T-helper 17 cell (primary cell): Measurements from ENCODE around the gene SGK1. TPM values are rescaled to one million over a fixed set of nuclear protein-coding genes. Genes with fewer than 3 reads are reported as not detected.
"Not testable (repeated sequence)": the region's sequence is repeated elsewhere in the genome, so short reads cannot be mapped to it uniquely, and the experiment has no call there.

Experiments
- ATAC-seq: fragments of 150-1000 bp; cut with Tn5 transposase; 2 replicates; pipeline ENCODE4 v1.10.0; 2021; ENCODE audit warnings: mild to moderate bottlenecking, moderate library complexity
- DNase-seq, 3 donors: peaks; one replicate each; pipeline versions ENCODE4 v3.0.0 to v3.0.0-alpha.2; 2020 to 2021
- H3K9me3 ChIP-seq: one replicate; pipeline ENCODE4 v1.7.0; 2013; ENCODE audit warnings: low read length, mild to moderate bottlenecking; ENCODE audit not compliant: control insufficient read depth, poor library complexity, severe bottlenecking
- H3K27ac Mint-ChIP-seq: one replicate; pipeline ENCODE4 v1.8.0; 2022; ENCODE audit warnings: mild to moderate bottlenecking, moderate library complexity, mixed read lengths
- H3K27me3 Mint-ChIP-seq: one replicate; pipeline ENCODE4 v1.8.0; 2022; ENCODE audit warnings: mixed read lengths
- H3K36me3 Mint-ChIP-seq: one replicate; pipeline ENCODE4 v1.8.0; 2022; ENCODE audit warnings: low read depth, mixed read lengths
- H3K4me1 Mint-ChIP-seq: one replicate; pipeline ENCODE4 v1.8.0; 2022; ENCODE audit warnings: mild to moderate bottlenecking, mixed read lengths
- H3K4me3 Mint-ChIP-seq: one replicate; pipeline ENCODE4 v1.8.0; 2022; ENCODE audit warnings: mild to moderate bottlenecking, moderate library complexity, mixed read lengths
- total RNA-seq, 4 donors: library from RNA in 2 of 4; stranded (reverse) in 2 of 4; gene quantifications; one replicate each; pipeline ENCODE4 v1.2.3 and lab custom pipeline; 2022 to 2026

The SGK1 gene
- total RNA-seq, 2 donors from 2014 or later = 103 to 132 TPM

GRCh38 chr6:134282816-134283215 lies 35.1 kb downstream of the SGK1 start:
- DNase-seq = no peak
- Mint-ChIP-seq H3K36me3 (no peaks in the 10 kb centered on the region), H3K4me1 (peaks cover 8% of the 10 kb centered on the region), H3K27me3 (no peaks in the 10 kb centered on the region), H3K4me3 (no peak overlapping the region), H3K27ac (no peak overlapping the region)
- no peak for ATAC-seq
- H3K9me3 ChIP-seq = no peaks in the 10 kb centered on the region

DNA sequence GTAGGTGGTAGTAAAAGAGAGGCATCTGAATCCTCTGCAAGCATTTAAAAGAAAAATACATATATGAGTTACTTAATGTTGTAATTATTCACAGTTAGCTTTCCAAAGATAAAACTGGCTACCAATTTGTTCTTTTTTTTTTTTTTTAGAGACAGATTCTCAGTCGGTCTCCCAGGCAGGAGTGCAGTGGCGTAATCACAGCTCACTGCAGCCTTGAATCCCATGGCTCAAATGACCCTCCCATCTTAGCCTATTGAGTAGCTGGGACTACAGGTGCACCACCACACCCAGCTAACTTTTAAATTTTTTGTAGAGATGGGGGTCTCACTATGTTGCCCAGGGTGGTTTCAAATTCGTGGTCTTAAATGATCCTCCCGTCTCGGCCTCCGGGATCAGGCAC lies 36.5 kb downstream of the SGK1 start:
- H3K27me3 Mint-ChIP-seq = no peaks in the 10 kb centered on the region
- H3K4me1 Mint-ChIP-seq = peaks cover 14% of the 10 kb centered on the region
- no peaks in the 10 kb centered on the region for H3K36me3 Mint-ChIP-seq
- H3K27ac Mint-ChIP-seq = no peak overlapping the region
- DNase-seq = no peak
- H3K9me3 ChIP-seq = no peaks in the 10 kb centered on the region
- ATAC-seq = no peak
- no peak overlapping the region for H3K4me3 Mint-ChIP-seq

DNA sequence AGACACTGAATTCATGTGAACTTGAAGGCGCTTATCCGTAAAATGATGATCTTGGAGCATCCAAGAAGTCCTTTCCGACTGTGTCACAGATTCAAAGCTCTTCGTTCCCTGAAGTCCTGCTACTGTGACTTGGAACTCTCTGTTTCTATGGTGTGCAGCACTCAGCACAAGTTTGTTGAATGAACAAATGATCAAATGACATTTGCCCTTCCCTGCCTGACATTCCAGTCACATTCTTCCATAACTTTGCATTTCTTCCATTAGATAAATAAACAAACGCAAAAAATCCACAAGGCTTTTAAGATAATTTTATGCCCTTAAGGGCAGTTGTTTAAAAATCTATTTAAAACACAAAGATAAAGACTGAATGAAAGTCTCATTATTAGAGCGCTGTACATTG lies 39.9 kb downstream of the SGK1 start:
- DNase-seq = no peak
- Mint-ChIP-seq H3K36me3 (no peaks in the 10 kb centered on the region), H3K4me1 (peaks cover 21% of the 10 kb centered on the region), H3K27me3 (no peaks in the 10 kb centered on the region), H3K4me3 (no peak overlapping the region), H3K27ac (peak overlapping the region; percentile 94)
- H3K9me3 ChIP-seq = no peaks in the 10 kb centered on the region
- ATAC-seq = no peak

DNA sequence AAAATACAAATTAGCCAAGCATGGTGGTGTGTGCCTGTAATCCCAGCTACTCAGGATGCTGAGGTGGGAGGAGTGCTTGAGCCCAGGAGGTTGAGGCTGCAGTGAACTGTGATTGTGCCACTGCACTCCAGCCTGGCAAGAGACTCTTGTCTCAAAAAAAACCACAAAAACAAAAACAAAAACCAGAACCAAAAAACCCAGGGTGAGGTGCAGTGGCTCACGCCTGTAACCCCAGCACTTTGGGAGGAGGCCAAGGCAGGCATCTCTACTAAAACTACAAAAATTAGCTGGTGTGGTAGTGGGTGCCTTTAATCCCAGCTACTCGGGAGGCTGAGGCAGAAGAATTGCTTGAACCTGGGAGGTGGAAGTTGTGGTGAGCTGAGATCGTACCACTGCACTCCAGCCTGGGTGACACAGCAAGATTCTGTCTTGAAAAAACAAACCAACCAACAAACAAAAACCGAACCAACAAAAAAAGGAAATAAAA lies 41.0 kb downstream of the SGK1 start:
- ATAC-seq = peak; percentile 81

GRCh38 chr6:134272374-134272773 lies 45.5 kb downstream of the SGK1 start:
- no peak for ATAC-seq

More for the DNA sequence above, 41.0 kb downstream of the SGK1 start:
- H3K4me1 Mint-ChIP-seq = peaks cover 25% of the 10 kb centered on the region
- H3K4me3 Mint-ChIP-seq = peak overlapping the region; percentile 60
- not testable (repeated sequence) for H3K36me3 Mint-ChIP-seq, H3K27me3 Mint-ChIP-seq, H3K9me3 ChIP-seq, DNase-seq
- H3K27ac Mint-ChIP-seq = peak overlapping the region; percentile 94

DNA sequence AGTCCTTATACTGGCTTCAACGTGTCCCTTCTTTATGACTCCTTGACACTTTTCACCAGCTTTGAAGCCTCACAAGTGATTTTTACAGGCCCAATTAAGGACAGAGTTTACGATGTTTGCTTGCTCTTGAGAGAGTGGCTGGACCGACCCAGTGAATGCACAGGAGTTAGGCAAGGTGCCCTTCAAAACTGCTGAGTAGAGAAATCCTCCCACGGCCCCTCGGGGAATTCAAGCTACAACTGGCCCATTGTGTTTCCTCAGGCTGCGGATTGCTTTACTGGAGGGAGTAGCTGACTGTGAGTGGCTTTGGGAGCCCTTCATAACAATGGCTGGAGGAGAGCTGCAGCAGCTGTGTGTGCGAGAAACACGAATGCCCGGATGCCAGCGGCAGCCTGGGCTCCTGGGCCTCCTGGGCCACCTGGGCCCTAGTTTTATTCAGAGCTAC lies 50.0 kb downstream of the SGK1 start:
- no peaks in the 10 kb centered on the region for H3K27me3 Mint-ChIP-seq
- H3K9me3 ChIP-seq = no peaks in the 10 kb centered on the region

More at GRCh38 chr6:134272374-134272773, 45.5 kb downstream of the SGK1 start:
- no peaks in the 10 kb centered on the region for H3K36me3 Mint-ChIP-seq
- H3K4me1 Mint-ChIP-seq = peaks cover 17% of the 10 kb centered on the region
- peak overlapping the region; percentile 79 for H3K27ac Mint-ChIP-seq
- H3K27me3 Mint-ChIP-seq = no peaks in the 10 kb centered on the region
- H3K4me3 Mint-ChIP-seq = peak overlapping the region; percentile 66
- no peaks in the 10 kb centered on the region for H3K9me3 ChIP-seq
- no peak for DNase-seq

DNA sequence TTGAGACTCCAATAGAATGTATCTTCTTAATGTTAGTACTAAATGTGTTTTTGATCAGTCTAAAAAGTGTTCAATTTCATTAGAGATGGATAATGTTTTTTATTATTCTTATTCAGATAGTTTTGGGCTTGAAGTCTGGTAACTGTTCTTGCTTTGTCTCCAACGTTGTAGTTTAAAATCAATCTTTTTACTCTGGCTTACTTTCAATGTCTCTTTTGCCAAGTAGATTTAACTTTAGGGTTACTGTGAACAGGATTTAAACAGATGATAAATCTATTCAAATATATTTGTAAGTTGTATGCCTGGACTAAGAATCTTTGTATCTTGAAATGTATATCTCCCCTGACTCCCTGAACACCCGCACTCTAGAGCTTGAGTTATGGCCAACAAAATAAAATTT lies 51.1 kb downstream of the SGK1 start:
- DNase-seq (no peak), ATAC-seq (no peak)
- Mint-ChIP-seq H3K4me1 (no peaks in the 10 kb centered on the region), H3K27me3 (no peaks in the 10 kb centered on the region), H3K27ac (no peak overlapping the region), H3K4me3 (no peak overlapping the region), H3K36me3 (no peaks in the 10 kb centered on the region)
- H3K9me3 ChIP-seq = no peaks in the 10 kb centered on the region

More for the DNA sequence above, 50.0 kb downstream of the SGK1 start:
- Mint-ChIP-seq H3K36me3 (no peaks in the 10 kb centered on the region), H3K4me3 (no peak overlapping the region), H3K4me1 (peaks cover 4% of the 10 kb centered on the region), H3K27ac (no peak overlapping the region)
- ATAC-seq = no peak
- DNase-seq = no peak

GRCh38 chr6:134261766-134262165 lies 56.1 kb downstream of the SGK1 start:
- no peaks in the 10 kb centered on the region for H3K9me3 ChIP-seq
- no peak for DNase-seq
- no peaks in the 10 kb centered on the region for H3K27me3 Mint-ChIP-seq
- H3K4me1 Mint-ChIP-seq = no peaks in the 10 kb centered on the region
- ATAC-seq = no peak
- no peaks in the 10 kb centered on the region for H3K36me3 Mint-ChIP-seq
- no peak overlapping the region for H3K4me3 Mint-ChIP-seq
- H3K27ac Mint-ChIP-seq = no peak overlapping the region

DNA sequence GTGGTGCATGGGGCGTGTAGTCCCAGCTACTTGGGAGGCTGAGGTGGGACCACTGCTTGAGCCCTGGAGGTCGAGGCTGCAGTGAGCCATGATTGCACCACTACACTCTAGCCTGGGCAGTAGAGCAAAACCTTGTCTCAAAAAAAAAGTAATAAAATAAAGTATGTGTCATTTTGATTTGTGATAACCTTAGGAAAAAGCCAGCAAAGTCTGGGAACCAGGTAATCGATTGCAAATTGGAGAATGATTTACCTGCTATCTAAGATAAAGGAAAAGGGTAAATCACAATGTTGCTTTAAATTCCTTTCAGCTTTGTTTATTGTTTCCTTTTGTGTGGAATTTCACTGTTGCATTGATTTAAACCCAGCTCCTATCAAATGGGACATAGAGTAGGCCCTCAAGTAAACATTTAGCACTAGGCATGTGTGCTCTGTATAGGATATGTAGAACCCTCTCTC lies 59.0 kb downstream of the SGK1 start:
- no peak for ATAC-seq
- H3K27me3 Mint-ChIP-seq = no peaks in the 10 kb centered on the region
- no peak overlapping the region for H3K27ac Mint-ChIP-seq

DNA sequence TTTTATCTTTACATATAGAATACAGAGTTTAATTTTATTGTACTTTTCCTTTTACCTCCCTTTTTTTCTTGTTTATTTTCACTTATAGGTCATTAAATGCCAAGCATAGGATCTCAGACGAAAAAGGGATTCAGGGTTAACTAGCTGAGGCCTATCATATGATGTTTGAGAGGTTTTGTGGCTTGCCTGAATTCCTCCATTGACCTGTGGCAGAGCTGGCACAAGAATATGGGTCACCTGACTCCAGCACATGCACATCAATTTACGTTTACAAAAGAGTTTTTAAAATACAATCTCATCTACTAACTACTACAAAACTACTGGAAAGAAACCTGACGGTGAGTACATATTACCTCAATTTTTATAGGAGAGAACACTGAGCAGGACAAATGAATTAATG lies 60.4 kb downstream of the SGK1 start:
- peak overlapping the region; percentile 27 for H3K27ac Mint-ChIP-seq
- H3K4me3 Mint-ChIP-seq = no peak overlapping the region
- no peak for DNase-seq

More for the DNA sequence above, 59.0 kb downstream of the SGK1 start:
- no peaks in the 10 kb centered on the region for H3K36me3 Mint-ChIP-seq
- H3K4me3 Mint-ChIP-seq = no peak overlapping the region
- H3K4me1 Mint-ChIP-seq = peaks cover 5% of the 10 kb centered on the region
- no peaks in the 10 kb centered on the region for H3K9me3 ChIP-seq
- DNase-seq = no peak

DNA sequence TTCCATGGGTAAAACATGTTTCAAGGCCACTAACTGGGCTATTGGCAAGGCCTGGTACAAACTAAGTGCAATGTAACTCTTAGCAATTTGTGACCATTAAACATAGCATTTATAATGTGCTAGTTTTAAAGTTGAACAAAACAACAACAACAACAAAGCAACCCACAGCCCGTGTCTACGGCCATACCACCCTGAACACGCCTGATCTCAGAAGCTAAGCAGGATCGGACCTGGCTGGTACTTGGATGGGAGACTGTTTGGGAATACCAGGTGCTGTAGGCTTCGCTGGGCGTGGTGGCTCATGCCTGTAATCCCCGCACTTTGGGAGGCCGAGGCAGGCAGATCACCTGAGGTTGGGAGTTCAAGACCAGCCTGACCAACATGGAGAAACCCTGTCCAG lies 61.0 kb downstream of the SGK1 start:
- peak overlapping the region; percentile 27 for H3K27ac Mint-ChIP-seq
- no peak for DNase-seq
- H3K36me3 Mint-ChIP-seq = no peaks in the 10 kb centered on the region
- H3K9me3 ChIP-seq = no peaks in the 10 kb centered on the region
- peaks cover 5% of the 10 kb centered on the region for H3K4me1 Mint-ChIP-seq
- no peak overlapping the region for H3K4me3 Mint-ChIP-seq
- no peaks in the 10 kb centered on the region for H3K27me3 Mint-ChIP-seq
- no peak for ATAC-seq

More for the DNA sequence above, 60.4 kb downstream of the SGK1 start:
- H3K9me3 ChIP-seq = no peaks in the 10 kb centered on the region
- H3K27me3 Mint-ChIP-seq = no peaks in the 10 kb centered on the region
- ATAC-seq = no peak
- peaks cover 5% of the 10 kb centered on the region for H3K4me1 Mint-ChIP-seq
- no peaks in the 10 kb centered on the region for H3K36me3 Mint-ChIP-seq

GRCh38 chr6:134255280-134255679 lies 62.6 kb downstream of the SGK1 start:
- H3K4me1 Mint-ChIP-seq, DNase-seq, H3K4me3 Mint-ChIP-seq, H3K27ac Mint-ChIP-seq, ATAC-seq, H3K9me3 ChIP-seq, H3K36me3 Mint-ChIP-seq, H3K27me3 Mint-ChIP-seq: not testable (repeated sequence)

- DNase-seq (no peak), ATAC-seq (no peak)
- Mint-ChIP-seq H3K27ac (no peak overlapping the region), H3K27me3 (no peaks in the 10 kb centered on the region), H3K4me3 (no peak overlapping the region), H3K36me3 (no peaks in the 10 kb centered on the region), H3K4me1 (peaks cover 15% of the 10 kb centered on the region)
- H3K9me3 ChIP-seq = no peaks in the 10 kb centered on the region
Observed at GRCh38 chr6:134254118-134254517, 63.8 kb downstream of the SGK1 start.

- no peak overlapping the region for H3K4me3 Mint-ChIP-seq
- H3K27ac Mint-ChIP-seq = no peak overlapping the region
- H3K27me3 Mint-ChIP-seq = no peaks in the 10 kb centered on the region
- ATAC-seq (no peak), DNase-seq (no peak)
- H3K9me3 ChIP-seq = no peaks in the 10 kb centered on the region
- no peaks in the 10 kb centered on the region for H3K36me3 Mint-ChIP-seq
- H3K4me1 Mint-ChIP-seq = peaks cover 20% of the 10 kb centered on the region
Observed at GRCh38 chr6:134253681-134254080, 64.2 kb downstream of the SGK1 start.
